Stomach smooth muscle (tissue), 2 donors: ENCODE results near the gene HS3ST5.
"Not testable (repeated sequence)": the region's sequence is repeated elsewhere in the genome, so short reads cannot be mapped to it uniquely, and the experiment has no call there.

Experiments used
- H3K27ac ChIP-seq: one replicate; pipeline ENCODE4 v1.7.0; 2013; ENCODE audit warnings: mild to moderate bottlenecking, low read length, inconsistent platforms
- H3K27me3 ChIP-seq, 2 donors: one replicate each; pipeline ENCODE4 v1.7.0; 2013; ENCODE audit warnings: low read length in 2 of 2; ENCODE audit not compliant: insufficient read depth in 2 of 2, control insufficient read depth in 1 of 2
- H3K36me3 ChIP-seq, 2 donors: one replicate each; pipeline ENCODE4 v1.7.0; 2013; ENCODE audit warnings: low read length in 2 of 2; ENCODE audit not compliant: control insufficient read depth in 2 of 2, insufficient read depth in 2 of 2
- H3K4me1 ChIP-seq: one replicate; pipeline ENCODE4 v1.7.0; 2013; ENCODE audit warnings: low read length; ENCODE audit not compliant: control insufficient read depth, insufficient read depth
- H3K4me3 ChIP-seq, 2 donors: one replicate each; pipeline ENCODE4 v1.7.0; 2013; ENCODE audit warnings: low read length in 2 of 2
- H3K9ac ChIP-seq, 2 donors: one replicate each; pipeline ENCODE4 v1.7.0; 2013; ENCODE audit warnings: low read length in 2 of 2, mild to moderate bottlenecking in 1 of 2
- H3K9me3 ChIP-seq, 2 donors: one replicate each; pipeline ENCODE4 v1.7.0; 2013; ENCODE audit warnings: low read length in 2 of 2; ENCODE audit not compliant: control insufficient read depth in 2 of 2
- donor health status: healthy.
- donor health status: Pancreatic carcinoma.

The HS3ST5 gene

DNA sequence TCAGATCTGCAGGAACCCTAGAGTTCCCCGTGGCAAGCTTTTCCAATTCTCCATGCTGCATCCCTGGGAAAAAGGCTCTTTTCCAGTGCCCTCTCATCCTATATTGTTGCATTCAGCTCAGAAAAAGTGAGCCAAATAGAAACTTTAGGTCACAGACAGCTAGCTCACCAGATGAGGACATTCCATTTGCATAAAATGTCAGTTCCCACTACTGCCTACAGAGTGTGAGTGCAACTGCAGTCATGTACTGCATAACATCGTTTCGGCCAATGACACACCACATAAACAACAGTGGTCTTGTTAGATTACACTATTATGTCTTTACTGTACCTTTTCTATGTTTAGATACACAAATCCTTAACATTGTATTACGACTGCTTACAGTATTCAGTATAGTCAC is 8.6 kb downstream of the HS3ST5 start:
- H3K4me3 ChIP-seq: no peak overlapping the region
- no peaks in the 10 kb centered on the region for H3K9me3 ChIP-seq
- no peaks in the 10 kb centered on the region for H3K27me3 ChIP-seq
- no peak overlapping the region for H3K27ac ChIP-seq
- no peak overlapping the region for H3K9ac ChIP-seq
- H3K4me1 ChIP-seq: no peaks in the 10 kb centered on the region
- H3K36me3 ChIP-seq: no peaks in the 10 kb centered on the region

DNA sequence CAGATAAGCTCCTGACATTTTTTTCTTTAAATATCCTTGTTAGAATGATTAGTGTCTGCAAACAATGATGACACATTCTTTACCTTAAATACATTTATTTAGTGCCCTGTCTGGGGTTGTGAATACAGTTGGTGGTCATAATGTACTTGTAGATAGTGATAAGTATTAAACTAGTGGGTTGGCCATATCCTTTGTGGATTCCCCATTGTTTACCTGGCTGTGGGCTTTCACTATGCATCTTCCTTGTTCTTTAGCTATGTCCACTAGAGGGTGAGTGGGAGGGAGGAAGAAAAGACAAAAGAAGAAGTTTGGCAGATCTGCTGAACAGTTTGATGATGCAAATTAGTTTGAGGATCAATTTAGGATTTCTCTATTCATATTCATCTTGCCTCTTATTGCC is 15.7 kb downstream of the HS3ST5 start:
- H3K27ac ChIP-seq: no peak overlapping the region
- no peaks in the 10 kb centered on the region for H3K36me3 ChIP-seq
- no peaks in the 10 kb centered on the region for H3K4me1 ChIP-seq
- no peak overlapping the region for H3K9ac ChIP-seq
- H3K9me3 ChIP-seq: no peaks in the 10 kb centered on the region
- no peak overlapping the region for H3K4me3 ChIP-seq
- no peaks in the 10 kb centered on the region for H3K27me3 ChIP-seq

DNA sequence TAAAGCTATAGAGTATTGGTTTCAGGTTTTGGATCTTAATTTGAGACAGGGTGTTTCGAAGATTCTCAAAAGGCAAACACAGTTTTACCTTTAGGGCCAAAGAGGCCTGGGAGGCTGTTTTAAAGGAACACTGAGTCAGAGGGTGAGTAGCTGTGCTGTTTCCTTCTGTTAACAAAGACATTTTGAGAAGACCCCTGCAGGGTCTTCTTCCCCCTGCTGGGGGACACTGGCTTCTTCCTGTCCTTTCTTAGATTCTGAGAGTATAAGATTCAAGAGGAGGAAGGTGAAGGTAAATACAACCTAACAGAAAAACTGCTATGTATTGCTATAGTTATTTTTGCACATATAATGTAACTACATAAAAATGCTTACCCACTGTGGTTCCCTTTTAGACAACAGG is 19.0 kb downstream of the HS3ST5 start:
- Histone ChIP-seq H3K27ac (no peak overlapping the region), H3K9ac (no peak overlapping the region), H3K4me3 (no peak overlapping the region), H3K27me3 (no peaks in the 10 kb centered on the region), H3K9me3 (no peaks in the 10 kb centered on the region), H3K4me1 (no peaks in the 10 kb centered on the region), H3K36me3 (no peaks in the 10 kb centered on the region)

DNA sequence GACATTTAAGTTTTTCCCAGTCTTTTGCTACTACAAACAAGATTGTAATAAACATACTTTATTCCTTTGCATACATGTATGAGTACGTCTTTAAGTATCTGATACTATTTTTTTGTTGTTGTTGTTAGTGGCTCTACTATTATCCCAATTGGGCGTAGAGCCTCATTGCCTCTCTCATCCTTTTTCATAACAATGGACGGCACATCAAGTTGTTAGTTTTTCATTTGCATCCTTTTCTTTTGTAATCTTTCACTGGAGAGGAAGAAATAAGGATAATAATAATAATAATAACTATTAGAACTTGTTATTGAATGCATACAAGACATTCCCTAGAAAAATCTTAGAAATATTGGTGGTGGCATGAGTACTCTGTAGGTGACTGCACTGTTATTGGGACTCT is 23.1 kb downstream of the HS3ST5 start:
- no peak overlapping the region for H3K9ac ChIP-seq
- no peaks in the 10 kb centered on the region for H3K4me1 ChIP-seq
- H3K9me3 ChIP-seq: no peaks in the 10 kb centered on the region
- no peak overlapping the region for H3K27ac ChIP-seq
- no peaks in the 10 kb centered on the region for H3K36me3 ChIP-seq
- H3K27me3 ChIP-seq: no peaks in the 10 kb centered on the region
- H3K4me3 ChIP-seq: no peak overlapping the region

DNA sequence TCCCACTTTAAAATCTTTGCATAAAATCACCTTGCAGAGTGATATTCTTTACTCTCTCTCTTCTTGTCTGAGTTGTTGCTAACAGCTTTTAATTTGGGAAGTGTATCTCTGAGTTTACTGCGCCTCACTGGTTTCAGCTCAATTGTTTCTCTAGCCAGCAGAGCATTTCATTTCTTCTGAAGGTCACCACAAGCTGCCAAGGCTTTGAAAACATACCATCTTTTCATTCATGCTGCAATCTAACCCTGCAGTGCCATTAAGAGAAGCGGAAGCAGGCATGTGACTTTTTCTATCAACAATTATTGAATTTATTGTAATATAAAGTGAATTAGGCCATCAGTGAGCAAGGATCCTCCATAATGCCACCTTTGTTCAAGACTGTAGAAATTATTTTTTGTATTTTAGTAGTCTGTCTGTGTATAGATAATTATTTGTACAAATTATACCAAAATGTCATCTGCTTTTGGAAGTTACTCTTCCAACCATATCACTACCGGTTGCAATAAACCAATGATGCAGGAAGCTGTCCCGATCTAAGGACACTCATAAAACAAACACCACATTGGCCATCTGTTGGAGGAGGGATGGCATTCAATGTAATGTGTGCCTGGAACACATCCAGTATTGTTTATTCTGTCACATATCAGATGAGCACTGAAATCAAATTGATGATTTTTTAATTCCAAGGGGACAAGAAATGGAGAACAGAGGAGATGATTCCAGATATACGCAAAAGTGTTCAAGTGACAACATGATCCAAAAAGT is 26.8 kb downstream of the HS3ST5 start:
- H3K36me3 ChIP-seq: no peaks in the 10 kb centered on the region
- no peaks in the 10 kb centered on the region for H3K27me3 ChIP-seq
- H3K9ac ChIP-seq: no peak overlapping the region
- H3K4me3 ChIP-seq: no peak overlapping the region
- no peaks in the 10 kb centered on the region for H3K9me3 ChIP-seq
- no peaks in the 10 kb centered on the region for H3K4me1 ChIP-seq
- no peak overlapping the region for H3K27ac ChIP-seq

DNA sequence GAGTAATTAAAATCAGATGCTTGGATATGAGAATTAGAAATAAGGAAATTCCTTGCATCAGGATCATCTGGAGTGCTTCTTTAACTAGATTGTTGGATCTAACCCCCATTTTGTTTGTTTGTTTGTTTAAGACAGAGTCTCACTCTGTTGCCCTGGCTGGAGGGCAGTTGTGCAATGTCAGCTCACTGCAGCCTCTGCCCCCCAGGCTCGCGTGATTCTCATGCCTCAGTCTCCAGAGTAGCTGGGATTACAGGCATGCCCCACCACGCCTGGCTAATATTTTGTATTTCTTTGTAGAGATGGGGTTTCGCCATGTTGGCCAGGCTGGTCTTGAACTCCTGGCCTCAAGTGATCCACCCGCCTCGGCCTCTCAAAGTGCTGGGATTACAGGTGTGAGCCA is 29.0 kb downstream of the HS3ST5 start:
- not testable (repeated sequence) for H3K27me3 ChIP-seq, H3K4me3 ChIP-seq, H3K36me3 ChIP-seq, H3K4me1 ChIP-seq, H3K9ac ChIP-seq, H3K9me3 ChIP-seq, H3K27ac ChIP-seq

DNA sequence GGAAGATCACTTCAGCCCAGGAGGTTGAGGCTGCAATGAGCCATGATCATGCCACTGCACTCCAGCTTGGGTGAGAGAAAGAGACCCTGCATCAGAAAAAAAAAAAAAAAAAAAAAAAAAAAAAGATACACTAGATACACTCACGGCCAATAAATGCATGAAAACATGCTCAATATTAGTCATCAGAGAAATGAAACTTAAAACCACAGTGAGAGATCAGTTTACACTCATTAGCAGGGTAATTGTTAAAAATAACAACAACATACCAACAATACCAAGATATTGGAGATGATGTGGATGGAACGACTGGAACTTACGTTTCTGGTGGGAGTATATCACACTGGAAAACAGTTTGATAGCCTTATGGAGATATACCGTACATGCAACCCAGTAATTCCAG is 29.9 kb downstream of the HS3ST5 start:
- no peaks in the 10 kb centered on the region for H3K36me3 ChIP-seq
- no peak overlapping the region for H3K27ac ChIP-seq
- no peak overlapping the region for H3K4me3 ChIP-seq
- H3K4me1 ChIP-seq: no peaks in the 10 kb centered on the region
- H3K9ac ChIP-seq: no peak overlapping the region
- no peaks in the 10 kb centered on the region for H3K27me3 ChIP-seq
- no peaks in the 10 kb centered on the region for H3K9me3 ChIP-seq

DNA sequence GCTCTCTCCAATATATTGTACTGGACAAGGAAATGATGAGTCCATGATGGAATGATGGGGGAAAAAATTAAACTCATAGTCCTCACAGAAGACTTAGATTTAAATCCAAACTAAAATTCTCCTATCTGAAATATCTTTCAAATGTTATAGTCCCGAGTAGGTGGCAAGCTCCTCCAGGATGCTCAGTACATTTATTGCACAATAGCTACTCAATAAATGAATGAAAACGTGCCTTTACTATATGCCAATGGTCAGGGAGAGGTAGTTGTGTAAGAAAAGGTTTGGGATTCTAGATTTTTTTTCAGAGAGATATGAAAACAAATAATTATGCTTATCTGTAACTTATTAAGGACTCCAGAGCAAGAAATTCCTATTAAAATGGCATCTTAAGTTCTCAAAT is 32.8 kb downstream of the HS3ST5 start:
- Histone ChIP-seq H3K27ac (no peak overlapping the region), H3K9ac (no peak overlapping the region), H3K27me3 (no peaks in the 10 kb centered on the region), H3K4me1 (no peaks in the 10 kb centered on the region), H3K9me3 (no peaks in the 10 kb centered on the region), H3K4me3 (no peak overlapping the region), H3K36me3 (no peaks in the 10 kb centered on the region)

DNA sequence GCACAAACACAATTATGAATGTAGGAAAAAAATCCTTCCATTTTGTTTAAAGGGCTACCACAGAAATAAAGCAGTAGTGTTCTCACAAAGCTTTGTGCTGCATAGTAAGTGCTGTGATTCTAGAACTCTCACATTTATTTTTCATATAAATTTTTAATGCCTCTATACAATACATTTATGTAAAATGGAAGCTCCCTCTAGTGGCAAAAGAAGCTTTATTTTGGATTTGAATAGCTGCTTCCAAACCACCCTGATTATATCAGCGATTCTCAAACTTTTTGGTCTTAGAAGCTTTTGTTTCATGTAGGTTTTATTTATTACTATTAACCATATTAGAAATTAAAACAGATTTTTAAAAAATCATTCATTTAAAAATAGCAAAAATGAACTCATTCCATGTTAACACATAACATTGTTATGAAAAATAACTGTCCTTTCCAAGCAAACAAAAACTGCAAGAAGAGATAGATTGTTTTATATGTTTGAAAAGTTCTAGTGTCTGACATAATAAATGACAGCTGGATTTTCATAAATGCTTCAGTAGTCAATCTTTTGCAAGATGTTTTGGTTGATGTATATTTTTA is 38.4 kb downstream of the HS3ST5 start:
- Histone ChIP-seq H3K9me3 (no peaks in the 10 kb centered on the region), H3K27me3 (no peaks in the 10 kb centered on the region), H3K4me3 (no peak overlapping the region), H3K9ac (no peak overlapping the region), H3K4me1 (no peaks in the 10 kb centered on the region), H3K27ac (no peak overlapping the region), H3K36me3 (no peaks in the 10 kb centered on the region)

DNA sequence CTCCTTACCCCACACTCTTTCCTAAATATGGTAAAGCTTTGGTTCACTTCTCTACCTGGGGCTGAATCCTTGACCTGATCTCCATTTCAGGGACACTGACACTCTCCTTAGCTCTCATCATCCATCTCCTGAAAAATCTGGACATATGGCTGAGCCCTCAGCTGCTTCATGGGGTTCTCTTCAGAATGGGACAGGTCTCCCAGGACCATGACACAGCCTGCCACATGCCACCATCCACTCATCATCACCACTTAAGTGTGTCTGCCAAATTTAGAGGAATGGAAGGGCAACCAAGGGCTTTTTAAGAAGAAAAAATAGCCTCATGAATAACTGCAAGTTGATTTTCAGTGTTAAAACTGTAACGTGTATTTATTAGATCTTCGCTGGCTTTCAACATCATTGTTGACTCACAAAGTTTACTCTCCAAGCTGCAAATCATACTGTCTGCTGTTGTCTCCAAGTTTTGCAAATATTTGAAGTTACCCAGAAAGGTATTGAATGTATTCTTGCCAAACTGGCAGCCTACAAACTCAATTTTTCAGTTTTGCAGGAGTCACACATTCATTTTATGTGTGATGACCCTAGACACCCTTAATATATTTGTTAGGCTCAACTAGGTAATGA is 41.1 kb downstream of the HS3ST5 start:
- Histone ChIP-seq H3K27me3 (no peaks in the 10 kb centered on the region), H3K36me3 (no peaks in the 10 kb centered on the region), H3K4me3 (no peak overlapping the region), H3K9me3 (no peaks in the 10 kb centered on the region), H3K4me1 (no peaks in the 10 kb centered on the region), H3K27ac (no peak overlapping the region), H3K9ac (no peak overlapping the region)

DNA sequence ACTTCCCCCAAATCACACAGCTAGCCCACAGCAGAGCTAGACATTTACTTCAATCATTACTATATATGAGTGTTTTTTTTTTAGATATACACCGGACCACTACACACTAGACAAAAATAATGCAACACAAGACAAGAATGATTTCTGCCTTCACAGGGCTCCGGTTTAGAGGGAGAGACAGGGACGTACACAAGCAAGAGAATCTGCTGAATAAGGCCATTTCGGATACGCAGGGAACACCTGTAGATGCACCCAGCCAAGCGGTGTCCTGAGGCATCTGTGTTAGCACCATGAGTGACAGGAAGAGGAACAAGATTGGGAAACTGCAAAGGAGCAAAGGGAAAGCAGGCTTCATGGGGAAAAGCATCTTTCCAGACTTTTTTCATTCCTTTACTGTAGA is 45.7 kb downstream of the HS3ST5 start:
- Histone ChIP-seq H3K4me3 (no peak overlapping the region), H3K27me3 (no peaks in the 10 kb centered on the region), H3K27ac (no peak overlapping the region), H3K4me1 (no peaks in the 10 kb centered on the region), H3K9ac (no peak overlapping the region), H3K36me3 (no peaks in the 10 kb centered on the region), H3K9me3 (no peaks in the 10 kb centered on the region)
